GM08714 (cell line): Measurements from ENCODE around the gene ATP8B3.

ENCODE experiments used
- H3K4me3 ChIP-seq: fragments of 200-500 bp; sonication (Bioruptor generic); 2 replicates; pipeline ENCODE4 v1.5.1; 2014; ENCODE audit warnings: mild to moderate bottlenecking, low read length, inconsistent platforms
- ZNF274 ChIP-seq: IDR thresholded peaks from 2 replicates; pipeline ENCODE4 v1.6.1; 2012; ENCODE audit warnings: mild to moderate bottlenecking, low read depth, low read length

The ATP8B3 gene

DNA sequence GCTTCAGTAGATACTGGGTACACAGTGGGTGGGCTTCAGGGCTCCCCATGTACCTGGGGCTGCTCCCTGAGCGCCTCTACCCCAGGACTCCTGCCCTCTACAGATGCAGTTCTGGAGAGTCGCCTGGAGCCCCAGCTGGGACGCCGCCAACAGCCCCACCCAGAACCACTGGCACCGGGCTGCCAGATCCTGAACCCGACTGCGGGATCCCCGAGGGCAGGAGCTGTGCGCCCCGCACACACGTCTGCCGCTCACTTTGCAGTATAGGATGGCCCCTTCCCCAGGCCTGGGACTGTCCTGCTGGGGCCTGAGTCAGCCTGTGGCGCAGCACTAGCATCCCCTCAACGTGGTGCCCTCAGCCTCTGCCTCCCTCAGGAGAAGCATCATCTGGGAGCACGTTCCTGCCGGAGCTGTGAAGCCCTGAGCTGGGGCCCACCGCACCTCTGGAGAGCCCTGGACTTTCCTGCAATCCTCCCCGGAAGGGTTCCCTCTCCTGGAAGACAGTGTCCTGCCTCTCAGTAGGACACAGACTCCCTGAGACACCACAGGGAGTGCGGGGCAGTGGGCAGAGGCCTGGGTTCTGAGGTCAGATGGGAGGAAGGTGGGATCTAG, 32.5 kb upstream of the ATP8B3 start:
- no peak for TF ChIP-seq ZNF274
- no peak overlapping the region for H3K4me3 ChIP-seq

- H3K4me3 ChIP-seq = no peak overlapping the region
Observed at GRCh38 chr19:1843646-1844394, 31.7 kb upstream of the ATP8B3 start.

GRCh38 chr19:1843116-1843515, 31.0 kb upstream of the ATP8B3 start:
- no peak overlapping the region for H3K4me3 ChIP-seq
- no peak for TF ChIP-seq ZNF274

More at GRCh38 chr19:1843646-1844394, 31.7 kb upstream of the ATP8B3 start:
- no peak for TF ChIP-seq ZNF274

DNA sequence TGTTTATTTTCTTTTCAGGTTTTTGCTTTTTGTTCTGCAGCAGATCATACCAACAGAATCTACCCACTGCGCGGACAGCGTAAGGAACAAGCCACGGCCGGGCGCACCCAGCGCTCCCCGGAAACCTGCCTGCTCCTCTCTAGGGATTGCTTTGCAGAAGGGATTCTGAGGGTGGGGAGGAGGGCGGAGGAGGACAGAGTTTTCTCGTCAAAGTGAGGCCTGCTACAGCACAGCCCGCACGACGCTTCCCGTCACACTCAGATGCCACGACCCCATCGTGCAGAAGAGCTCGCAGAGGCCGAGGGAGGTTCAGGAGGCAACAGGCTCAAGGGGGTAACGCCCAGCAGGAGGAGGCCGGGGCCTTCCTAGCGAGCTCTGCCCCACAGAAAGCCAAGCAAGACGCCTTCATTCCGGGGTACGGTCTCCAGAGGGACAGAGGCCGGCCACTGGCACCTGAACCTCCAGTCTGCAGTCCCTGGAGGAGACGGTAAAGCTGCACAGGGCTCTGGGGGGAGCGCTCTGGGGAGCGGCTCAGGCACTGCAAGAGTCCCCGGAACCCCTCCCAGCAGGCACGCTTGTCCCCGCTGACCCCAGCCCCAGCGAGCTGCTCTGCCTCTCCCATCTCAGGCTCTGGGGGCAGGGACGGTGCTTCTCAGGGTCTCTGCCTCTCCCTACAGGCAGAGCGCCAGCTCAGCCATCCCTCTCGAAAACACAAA, 29.3 kb upstream of the ATP8B3 start:
- no peak overlapping the region for H3K4me3 ChIP-seq
- TF ChIP-seq ZNF274 = no peak

DNA sequence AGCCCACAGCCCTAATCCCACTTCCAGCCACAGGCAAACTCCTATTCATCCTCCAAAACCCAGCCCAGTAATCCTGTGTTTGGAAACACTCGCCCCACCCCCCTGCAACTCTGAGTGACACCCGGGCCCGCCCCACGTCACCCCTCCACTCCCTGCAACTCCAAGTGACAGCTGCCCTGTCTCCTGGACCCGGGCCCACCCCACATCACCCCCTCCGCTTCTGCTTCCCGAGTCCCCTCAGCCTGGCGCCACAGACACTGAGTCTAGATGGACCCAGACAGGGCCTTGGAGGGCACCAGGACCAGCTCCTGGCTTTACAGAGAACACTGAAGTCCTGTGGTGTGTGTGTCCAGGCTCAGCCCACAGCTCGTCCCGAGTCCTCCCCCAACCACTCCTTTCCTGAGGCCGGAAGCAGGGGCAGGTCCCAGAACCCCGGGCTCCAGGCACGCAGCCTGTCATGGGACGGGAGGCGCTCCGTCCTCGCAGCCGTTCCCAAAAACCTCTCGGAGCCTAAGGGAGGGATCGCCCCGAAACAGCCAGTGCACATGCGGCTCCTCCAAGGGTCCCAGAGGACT, 28.6 kb upstream of the ATP8B3 start:
- no peak for TF ChIP-seq ZNF274
- H3K4me3 ChIP-seq = no peak overlapping the region

DNA sequence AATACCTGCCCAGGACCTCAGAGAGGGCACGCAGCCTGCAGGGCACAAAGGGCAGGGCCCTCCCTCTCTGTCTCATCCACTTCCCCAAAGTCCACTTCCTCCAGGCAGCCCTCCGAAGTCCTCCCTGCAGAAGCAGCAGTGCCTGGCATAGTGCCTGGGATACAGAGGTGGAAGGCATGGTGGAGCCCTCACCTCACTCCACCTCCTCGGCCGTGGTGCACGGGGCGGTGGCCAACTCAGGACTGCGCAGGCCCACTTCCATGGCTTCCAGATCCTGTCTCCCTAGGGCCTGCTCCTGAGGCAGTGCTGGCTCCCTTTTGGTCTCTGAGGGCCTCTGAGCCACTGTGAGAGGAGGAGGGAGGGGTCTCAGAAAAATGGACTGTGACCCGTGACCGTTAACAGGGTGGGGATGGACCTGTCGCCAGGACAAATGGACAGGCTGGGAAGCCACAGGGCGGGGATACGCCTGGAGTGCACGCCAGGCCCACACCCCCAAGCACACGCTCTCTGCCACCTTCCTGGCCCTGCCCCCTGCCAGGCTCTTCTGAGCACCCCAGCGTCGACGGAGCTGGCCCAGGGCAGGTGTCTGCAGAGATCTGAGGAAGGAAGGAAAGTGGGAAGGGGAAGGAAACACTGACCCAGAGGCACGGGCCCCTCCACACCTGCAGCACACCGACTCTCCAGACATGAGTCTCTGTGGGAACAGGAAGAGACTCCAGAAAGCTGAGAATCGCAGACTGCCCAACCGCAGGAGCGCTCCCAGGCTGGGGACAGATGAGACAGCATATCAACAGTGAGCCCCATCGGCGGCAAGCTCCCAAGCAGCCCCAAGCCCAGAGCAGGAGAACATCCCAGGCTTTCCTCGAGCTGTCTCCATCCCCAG, 27.8 kb upstream of the ATP8B3 start:
- no peak overlapping the region for H3K4me3 ChIP-seq

DNA sequence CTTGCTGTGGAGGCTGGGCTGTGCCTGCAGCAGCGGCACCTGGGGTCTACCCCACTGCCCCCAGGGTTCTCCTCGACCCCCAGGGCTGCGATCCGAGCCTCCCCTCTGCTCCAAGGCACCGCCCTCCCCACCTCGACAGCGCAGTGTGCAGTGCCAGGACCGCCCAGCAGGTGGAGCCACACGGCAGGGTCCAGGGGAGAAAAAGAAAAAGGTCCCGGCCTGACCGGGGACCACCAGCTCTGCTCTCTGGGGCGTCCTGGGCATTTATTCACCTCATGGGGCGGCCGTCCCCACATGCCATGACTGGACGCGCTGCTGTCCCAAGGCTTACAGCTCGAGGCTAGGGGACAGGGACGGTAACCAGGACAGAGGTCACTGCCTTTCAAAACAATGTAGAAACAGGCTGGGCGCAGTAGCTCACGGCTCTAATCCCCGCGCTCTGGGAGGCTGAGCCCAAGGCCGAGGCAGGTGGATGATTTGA, 25.6 kb upstream of the ATP8B3 start:
- H3K4me3 ChIP-seq = no peak overlapping the region
- TF ChIP-seq ZNF274 = no peak

More for the DNA sequence above, 27.8 kb upstream of the ATP8B3 start:
- no peak for TF ChIP-seq ZNF274

- no peak for TF ChIP-seq ZNF274
- no peak overlapping the region for H3K4me3 ChIP-seq
Observed at GRCh38 chr19:1837222-1837565, 25.1 kb upstream of the ATP8B3 start.

- no peak for TF ChIP-seq ZNF274
- no peak overlapping the region for H3K4me3 ChIP-seq
Observed at GRCh38 chr19:1836458-1837221, 24.6 kb upstream of the ATP8B3 start.

GRCh38 chr19:1833540-1833939, 21.5 kb upstream of the ATP8B3 start:
- TF ChIP-seq ZNF274 = no peak
- no peak overlapping the region for H3K4me3 ChIP-seq

GRCh38 chr19:1832046-1832663, 20.1 kb upstream of the ATP8B3 start:
- TF ChIP-seq ZNF274 = no peak
- H3K4me3 ChIP-seq = no peak overlapping the region

- no peak for TF ChIP-seq ZNF274
- H3K4me3 ChIP-seq = no peak overlapping the region
Observed at GRCh38 chr19:1830978-1831377, 18.9 kb upstream of the ATP8B3 start.
